ENCODE results near the gene TSSK2.

The TSSK2 gene

DNA sequence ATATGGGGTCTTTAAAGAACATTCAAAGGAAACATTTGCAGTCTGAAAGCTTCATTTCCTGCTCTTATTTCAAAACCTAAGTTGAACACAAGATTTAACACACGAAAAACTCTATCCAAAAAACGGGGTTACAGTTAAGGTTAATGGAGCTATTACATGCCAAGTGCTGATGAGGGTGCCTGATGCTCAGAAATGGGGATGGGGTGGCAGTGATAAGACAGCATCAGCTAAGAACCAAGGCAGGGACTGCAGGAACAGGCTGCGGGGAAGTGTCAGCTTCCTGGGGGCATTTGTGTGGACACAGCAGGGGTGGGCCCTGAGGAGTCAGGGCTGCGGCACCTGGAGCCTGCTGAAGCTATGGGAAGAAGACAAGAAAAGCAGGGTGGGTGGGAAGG is 21.0 kb upstream of the TSSK2 start:
- TF ChIP-seq, protein P1, sequence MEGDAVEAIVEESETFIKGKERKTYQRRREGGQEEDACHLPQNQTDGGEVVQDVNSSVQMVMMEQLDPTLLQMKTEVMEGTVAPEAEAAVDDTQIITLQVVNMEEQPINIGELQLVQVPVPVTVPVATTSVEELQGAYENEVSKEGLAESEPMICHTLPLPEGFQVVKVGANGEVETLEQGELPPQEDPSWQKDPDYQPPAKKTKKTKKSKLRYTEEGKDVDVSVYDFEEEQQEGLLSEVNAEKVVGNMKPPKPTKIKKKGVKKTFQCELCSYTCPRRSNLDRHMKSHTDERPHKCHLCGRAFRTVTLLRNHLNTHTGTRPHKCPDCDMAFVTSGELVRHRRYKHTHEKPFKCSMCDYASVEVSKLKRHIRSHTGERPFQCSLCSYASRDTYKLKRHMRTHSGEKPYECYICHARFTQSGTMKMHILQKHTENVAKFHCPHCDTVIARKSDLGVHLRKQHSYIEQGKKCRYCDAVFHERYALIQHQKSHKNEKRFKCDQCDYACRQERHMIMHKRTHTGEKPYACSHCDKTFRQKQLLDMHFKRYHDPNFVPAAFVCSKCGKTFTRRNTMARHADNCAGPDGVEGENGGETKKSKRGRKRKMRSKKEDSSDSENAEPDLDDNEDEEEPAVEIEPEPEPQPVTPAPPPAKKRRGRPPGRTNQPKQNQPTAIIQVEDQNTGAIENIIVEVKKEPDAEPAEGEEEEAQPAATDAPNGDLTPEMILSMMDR (IDR thresholded peaks at IDR 0.05; ENCODE audit: poor library complexity, severe bottlenecking), result no peak
- no peak overlapping the region for H3K4me3 ChIP-seq (ENCODE audit: severe bottlenecking)
- H3K27ac ChIP-seq (ENCODE audit: poor library complexity, severe bottlenecking), result peak overlapping the region; percentile 64

GRCh38 chr22:19110646-19111045 is 20.5 kb upstream of the TSSK2 start:
- TF ChIP-seq, protein P1 (IDR thresholded peaks at IDR 0.05; ENCODE audit: poor library complexity, severe bottlenecking), result no peak
- H3K4me1 ChIP-seq (ENCODE audit: insufficient read depth, poor library complexity, severe bottlenecking), result peaks cover 13% of the 10 kb centered on the region
- H3K27ac ChIP-seq (ENCODE audit: poor library complexity, severe bottlenecking), result peak overlapping the region; percentile 64
- DNase-seq (ENCODE audit: low spot score), result no peak
- H3K9me3 ChIP-seq (ENCODE audit: severe bottlenecking), result no peaks in the 10 kb centered on the region
- H3K36me3 ChIP-seq (ENCODE audit: low read depth), result peaks cover 4% of the 10 kb centered on the region; the same call in 1 of the 2 replicates
- no peak overlapping the region for H3K4me3 ChIP-seq (ENCODE audit: severe bottlenecking)
- no peaks in the 10 kb centered on the region for H3K27me3 ChIP-seq (ENCODE audit: insufficient read depth, poor library complexity, severe bottlenecking)
- ATAC-seq (ENCODE audit: low read depth), result no peak

More for the DNA sequence above, 21.0 kb upstream of the TSSK2 start:
- no peak for DNase-seq (ENCODE audit: low spot score)
- Histone ChIP-seq H3K27me3 (ENCODE audit: insufficient read depth, poor library complexity, severe bottlenecking) (no peaks in the 10 kb centered on the region), H3K4me1 (ENCODE audit: insufficient read depth, poor library complexity, severe bottlenecking) (peaks cover 13% of the 10 kb centered on the region), H3K36me3 (ENCODE audit: low read depth) (peaks cover 4% of the 10 kb centered on the region; the same call in 1 of the 2 replicates), H3K9me3 (ENCODE audit: severe bottlenecking) (no peaks in the 10 kb centered on the region)
- no peak for ATAC-seq (ENCODE audit: low read depth)

DNA sequence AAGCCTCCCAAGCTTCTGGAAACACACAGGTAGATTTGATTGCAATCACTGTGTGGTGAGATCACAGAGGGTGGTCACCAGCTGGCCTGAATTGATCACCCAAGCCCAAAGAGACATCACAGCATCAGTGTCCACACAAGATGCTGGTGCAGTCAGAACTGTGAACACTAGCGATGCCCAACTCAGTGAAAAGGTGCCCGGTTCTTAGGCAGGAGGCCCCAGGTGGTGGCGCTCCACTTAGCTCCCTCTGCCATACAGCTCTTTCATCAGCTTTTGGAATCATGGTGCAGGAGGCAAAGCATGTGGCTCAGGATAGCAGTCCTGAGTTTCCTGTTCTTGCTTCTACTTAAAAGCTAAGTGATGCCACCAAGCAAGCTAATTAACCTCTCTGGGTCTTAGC is 20.0 kb upstream of the TSSK2 start:
- no peak for DNase-seq (ENCODE audit: low spot score)
- H3K27ac ChIP-seq (ENCODE audit: poor library complexity, severe bottlenecking), result peak overlapping the region; percentile 64

GRCh38 chr22:19111584-19111983 is 19.5 kb upstream of the TSSK2 start:
- no peak overlapping the region for H3K27ac ChIP-seq (ENCODE audit: poor library complexity, severe bottlenecking)
- H3K4me1 ChIP-seq (ENCODE audit: insufficient read depth, poor library complexity, severe bottlenecking), result peaks cover 13% of the 10 kb centered on the region

More for the DNA sequence above, 20.0 kb upstream of the TSSK2 start:
- TF ChIP-seq, protein P1 (IDR thresholded peaks at IDR 0.05; ENCODE audit: poor library complexity, severe bottlenecking), result no peak
- Histone ChIP-seq H3K4me1 (ENCODE audit: insufficient read depth, poor library complexity, severe bottlenecking) (peaks cover 13% of the 10 kb centered on the region), H3K4me3 (ENCODE audit: severe bottlenecking) (no peak overlapping the region), H3K36me3 (ENCODE audit: low read depth) (peaks cover 4% of the 10 kb centered on the region; the same call in 1 of the 2 replicates), H3K9me3 (ENCODE audit: severe bottlenecking) (no peaks in the 10 kb centered on the region), H3K27me3 (ENCODE audit: insufficient read depth, poor library complexity, severe bottlenecking) (no peaks in the 10 kb centered on the region)
- ATAC-seq (ENCODE audit: low read depth), result no peak

GRCh38 chr22:19113429-19113828 is 17.7 kb upstream of the TSSK2 start:
- TF ChIP-seq, protein P1 (IDR thresholded peaks at IDR 0.05; ENCODE audit: poor library complexity, severe bottlenecking), result no peak
- Histone ChIP-seq H3K36me3 (ENCODE audit: low read depth) (no peaks in the 10 kb centered on the region), H3K4me1 (ENCODE audit: insufficient read depth, poor library complexity, severe bottlenecking) (peaks cover 13% of the 10 kb centered on the region), H3K9me3 (ENCODE audit: severe bottlenecking) (no peaks in the 10 kb centered on the region), H3K27me3 (ENCODE audit: insufficient read depth, poor library complexity, severe bottlenecking) (no peaks in the 10 kb centered on the region), H3K4me3 (ENCODE audit: severe bottlenecking) (no peak overlapping the region), H3K27ac (ENCODE audit: poor library complexity, severe bottlenecking) (no peak overlapping the region)
- no peak for ATAC-seq (ENCODE audit: low read depth)
- DNase-seq (ENCODE audit: low spot score), result no peak

More at GRCh38 chr22:19111584-19111983, 19.5 kb upstream of the TSSK2 start:
- ATAC-seq (ENCODE audit: low read depth) (no peak), DNase-seq (ENCODE audit: low spot score) (no peak)
- Histone ChIP-seq H3K9me3 (ENCODE audit: severe bottlenecking) (no peaks in the 10 kb centered on the region), H3K27me3 (ENCODE audit: insufficient read depth, poor library complexity, severe bottlenecking) (no peaks in the 10 kb centered on the region), H3K4me3 (ENCODE audit: severe bottlenecking) (no peak overlapping the region), H3K36me3 (ENCODE audit: low read depth) (peaks cover 4% of the 10 kb centered on the region; the same call in 1 of the 2 replicates)
- TF ChIP-seq, protein P1 (IDR thresholded peaks at IDR 0.05; ENCODE audit: poor library complexity, severe bottlenecking), result no peak
